ENCODE results near the gene CBX7. TPM values are rescaled to one million over a fixed set of nuclear protein-coding genes. Genes with fewer than 3 reads are reported as not detected.

The CBX7 gene
- total RNA-seq, 1 donor from 2014 or later = 51.1 TPM

- Histone ChIP-seq H3K4me1 (peaks cover 73% of the 10 kb centered on the region), H3K4me3 (no peak overlapping the region), H3K36me3 (no peaks in the 10 kb centered on the region), H3K9me3 (no peaks in the 10 kb centered on the region), H3K27ac (peak overlapping the region; percentile 86), H3K27me3 (ENCODE audit: low read depth) (no peaks in the 10 kb centered on the region)
- DNase-seq (no peak), ATAC-seq (no peak)
- intact Hi-C loops (cut with DNase I) = loop anchor here (10.0 kb wide), 1 partner anchor 138 kb away; the partner anchor contains the start of gene RPL3
- TF ChIP-seq CTCF (IDR thresholded peaks at IDR 0.05) = no peak
Observed at GRCh38 chr22:39176714-39177455, 24.4 kb upstream of the CBX7 start.

- H3K4me3 ChIP-seq = no peak overlapping the region
- H3K4me1 ChIP-seq = peaks cover 80% of the 10 kb centered on the region
- H3K27ac ChIP-seq = peak overlapping the region; percentile 86
- no peaks in the 10 kb centered on the region for H3K27me3 ChIP-seq (ENCODE audit: low read depth)
- peak; percentile 70 for DNase-seq
- ATAC-seq = peak; percentile 58 to 65
- TF ChIP-seq CTCF (IDR thresholded peaks at IDR 0.05) = no peak
- no peaks in the 10 kb centered on the region for H3K36me3 ChIP-seq
- no peaks in the 10 kb centered on the region for H3K9me3 ChIP-seq
- intact Hi-C loops (cut with DNase I) = loop anchor here (10.0 kb wide), 1 partner anchor 139 kb away; the partner anchor contains the start of gene RPL3
Observed at GRCh38 chr22:39176143-39176713, 23.7 kb upstream of the CBX7 start.

GRCh38 chr22:39175353-39176142 lies 23.1 kb upstream of the CBX7 start:
- Histone ChIP-seq H3K4me3 (no peak overlapping the region), H3K27ac (peak overlapping the region; percentile 86), H3K36me3 (no peaks in the 10 kb centered on the region), H3K27me3 (ENCODE audit: low read depth) (no peaks in the 10 kb centered on the region), H3K4me1 (peaks cover 85% of the 10 kb centered on the region), H3K9me3 (no peaks in the 10 kb centered on the region)
- TF ChIP-seq CTCF (IDR thresholded peaks at IDR 0.05) = no peak
- no peak for DNase-seq
- intact Hi-C loops (cut with DNase I) = loop anchor here (10.0 kb wide), 1 partner anchor 139 kb away; the partner anchor contains the start of gene RPL3
- ATAC-seq = no peak

GRCh38 chr22:39174498-39175352 lies 22.2 kb upstream of the CBX7 start:
- intact Hi-C loops (cut with DNase I) = loop anchor here (10.0 kb wide), 1 partner anchor 140 kb away; the partner anchor contains the start of gene RPL3
- peak; percentile 40 to 63 for ATAC-seq
- Histone ChIP-seq H3K9me3 (no peaks in the 10 kb centered on the region), H3K27me3 (ENCODE audit: low read depth) (no peaks in the 10 kb centered on the region), H3K27ac (peak overlapping the region; percentile 86), H3K36me3 (no peaks in the 10 kb centered on the region), H3K4me1 (peaks cover 82% of the 10 kb centered on the region), H3K4me3 (no peak overlapping the region)
- TF ChIP-seq CTCF (IDR thresholded peaks at IDR 0.05) = no peak
- DNase-seq = peak; percentile 81
